Measurements from ENCODE around the gene GLRA2.

The GLRA2 gene

DNA sequence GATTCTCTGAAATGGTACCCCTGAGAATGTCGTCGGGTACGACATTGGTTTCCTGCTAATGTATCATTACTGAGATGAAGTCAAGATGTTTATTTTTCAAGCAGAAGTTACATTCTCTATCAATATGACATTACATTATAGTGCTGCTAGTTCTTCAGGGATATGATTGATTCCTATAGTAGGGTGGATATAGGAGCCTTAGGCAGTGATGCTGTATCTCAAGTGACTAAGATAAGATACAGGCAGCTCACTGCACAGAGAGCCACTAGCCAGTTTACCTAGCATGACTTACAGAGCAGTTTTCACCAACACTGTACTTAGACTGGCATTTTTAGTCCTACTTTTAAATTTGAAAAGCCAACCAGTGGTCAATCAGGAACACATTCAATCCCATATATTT is 188.6 kb downstream of the GLRA2 start:
- FAIRE-seq, result no peak

DNA sequence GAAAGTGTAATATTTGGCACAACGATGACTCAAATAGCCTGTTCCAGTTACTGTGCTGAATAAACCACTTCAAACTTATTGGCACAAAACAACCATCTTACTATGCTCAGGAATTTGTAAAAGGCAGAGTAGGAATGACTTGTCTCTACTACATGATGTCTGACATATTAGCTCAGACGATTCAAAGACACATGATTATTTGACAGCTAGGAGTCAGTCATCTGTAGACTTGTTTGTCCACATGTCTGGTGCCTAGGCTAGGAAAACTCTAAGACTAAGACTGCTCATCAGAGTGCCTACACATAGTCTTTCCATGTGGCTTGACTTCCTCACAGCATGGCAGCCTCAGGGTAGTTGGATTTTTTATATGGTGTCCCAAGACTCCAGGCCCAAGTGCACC is 189.1 kb downstream of the GLRA2 start:
- no peak for FAIRE-seq

- FAIRE-seq, result no peak
Observed at GRCh38 chrX:14729058-14729457, 199.7 kb downstream of the GLRA2 start.

- no peak for FAIRE-seq
Observed at GRCh38 chrX:14738643-14739042, 209.3 kb downstream of the GLRA2 start.

DNA sequence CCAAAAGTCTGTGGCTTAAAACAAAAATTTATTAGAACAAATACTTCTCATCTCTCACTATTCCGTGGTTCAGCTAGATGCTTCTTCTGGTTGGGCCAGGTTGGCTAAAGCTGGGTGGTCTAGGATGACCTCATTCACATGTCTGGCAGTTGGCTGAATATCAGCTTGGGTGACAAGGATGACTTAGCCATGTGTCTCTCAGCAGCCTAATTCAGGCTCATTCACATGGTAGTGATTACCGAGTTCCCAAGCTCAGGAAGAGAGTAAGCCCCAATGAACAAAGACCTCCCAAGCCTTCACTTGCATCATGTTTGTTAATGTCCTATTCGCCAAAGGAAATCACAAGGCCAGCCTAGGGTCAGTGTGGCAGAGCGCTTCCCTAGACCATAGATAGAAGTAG is 224.1 kb downstream of the GLRA2 start:
- no peak for FAIRE-seq

GRCh38 chrX:14758029-14758491 is 228.7 kb downstream of the GLRA2 start:
- FAIRE-seq, result no peak

DNA sequence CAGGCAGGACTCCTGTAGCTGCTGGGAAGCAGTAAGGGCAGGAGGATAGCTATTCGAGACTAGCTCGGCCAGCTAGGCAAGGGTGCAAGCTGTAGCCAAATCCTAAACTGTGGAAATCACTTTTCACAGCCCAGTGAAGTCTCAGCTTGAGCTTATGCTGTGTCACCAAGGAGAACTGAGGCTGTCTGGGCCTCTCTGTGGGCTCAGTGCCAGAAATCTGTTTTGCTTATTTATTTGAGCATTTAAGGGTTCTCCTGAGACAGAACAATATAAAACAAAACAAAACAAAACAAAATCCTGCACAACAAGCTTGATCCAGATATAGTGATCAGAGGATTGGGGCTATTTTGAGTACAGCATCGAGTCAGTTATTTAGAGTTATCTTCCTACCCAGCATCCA is 246.1 kb downstream of the GLRA2 start:
- no peak for FAIRE-seq

GRCh38 chrX:14776901-14777300 is 247.6 kb downstream of the GLRA2 start:
- no peak for FAIRE-seq

GRCh38 chrX:14777525-14777924 is 248.2 kb downstream of the GLRA2 start:
- no peak for FAIRE-seq

- FAIRE-seq, result peak; percentile 21
Observed at GRCh38 chrX:14779580-14779979, 250.2 kb downstream of the GLRA2 start.
